Mesothelial cell of epicardium (in vitro differentiated cells): ENCODE results near the gene SBK1. TPM values are rescaled to one million over a fixed set of nuclear protein-coding genes. Genes with fewer than 3 reads are reported as not detected.

Experiments used
- DNase-seq, 2 experiments: peaks; one replicate each; pipeline ENCODE4 v3.0.0; 2021; ENCODE audit warnings: low spot score in 2 of 2; ENCODE audit not compliant: unreplicated experiment in 2 of 2
- H3K27ac Mint-ChIP-seq: 2 replicates; pipeline ENCODE4 v1.8.0; 2021; ENCODE audit warnings: mixed read lengths
- H3K27me3 Mint-ChIP-seq: 2 replicates; pipeline ENCODE4 v1.8.0; 2021; ENCODE audit warnings: low read depth, mixed read lengths
- H3K36me3 Mint-ChIP-seq: 2 replicates; pipeline ENCODE4 v1.8.0; 2021; ENCODE audit warnings: mixed read lengths
- H3K4me1 Mint-ChIP-seq: 2 replicates; pipeline ENCODE4 v1.8.0; 2021; ENCODE audit warnings: mixed read lengths
- H3K4me3 Mint-ChIP-seq: 2 replicates; pipeline ENCODE4 v1.8.0; 2021; ENCODE audit warnings: mild to moderate bottlenecking, moderate library complexity, mixed read lengths
- H3K9me3 Mint-ChIP-seq: 2 replicates; pipeline ENCODE4 v1.8.0; 2021; ENCODE audit warnings: mixed read lengths
- total RNA-seq: library from RNA; stranded (reverse); gene quantifications from 3 replicates; pipeline ENCODE4 v1.2.1, GENCODE V29; 2021
- TF ChIP-seq, protein P1 (sequence below): fragments of 200-600 bp; sonication (generic); IDR thresholded peaks from one replicate; pipeline ENCODE4 v1.5.0; 2021; ENCODE audit warnings: antibody characterized with exemption; ENCODE audit not compliant: unreplicated experiment

The SBK1 gene
- total RNA-seq, 1 donor from 2014 or later, result 51.4 TPM

DNA sequence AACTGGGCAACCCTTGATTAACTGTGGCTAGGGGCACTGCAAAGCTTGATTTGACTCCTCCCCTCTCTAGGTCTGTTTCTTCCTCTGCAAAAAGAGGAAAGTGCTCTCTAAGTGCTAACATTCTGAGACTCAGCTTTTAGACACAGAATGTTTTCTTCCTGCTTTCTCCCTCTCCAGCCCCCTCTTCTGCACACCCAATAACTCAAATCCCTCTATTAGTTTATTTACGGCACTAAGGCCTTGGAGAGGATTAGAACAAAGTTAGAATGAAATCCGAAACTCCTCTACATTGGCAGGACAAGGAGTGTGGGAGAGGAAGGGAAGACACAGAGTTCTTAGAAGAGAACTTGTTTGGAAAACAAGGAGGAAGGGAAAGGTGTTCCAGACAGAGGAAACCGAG, 3.3 kb upstream of the SBK1 start:
- no peak for DNase-seq
- Mint-ChIP-seq H3K36me3 (no peaks in the 10 kb centered on the region), H3K27ac (peak overlapping the region; percentile 63), H3K27me3 (no peaks in the 10 kb centered on the region), H3K4me3 (no peak overlapping the region), H3K4me1 (peaks cover 21% of the 10 kb centered on the region), H3K9me3 (no peaks in the 10 kb centered on the region)
- TF ChIP-seq, protein P1, sequence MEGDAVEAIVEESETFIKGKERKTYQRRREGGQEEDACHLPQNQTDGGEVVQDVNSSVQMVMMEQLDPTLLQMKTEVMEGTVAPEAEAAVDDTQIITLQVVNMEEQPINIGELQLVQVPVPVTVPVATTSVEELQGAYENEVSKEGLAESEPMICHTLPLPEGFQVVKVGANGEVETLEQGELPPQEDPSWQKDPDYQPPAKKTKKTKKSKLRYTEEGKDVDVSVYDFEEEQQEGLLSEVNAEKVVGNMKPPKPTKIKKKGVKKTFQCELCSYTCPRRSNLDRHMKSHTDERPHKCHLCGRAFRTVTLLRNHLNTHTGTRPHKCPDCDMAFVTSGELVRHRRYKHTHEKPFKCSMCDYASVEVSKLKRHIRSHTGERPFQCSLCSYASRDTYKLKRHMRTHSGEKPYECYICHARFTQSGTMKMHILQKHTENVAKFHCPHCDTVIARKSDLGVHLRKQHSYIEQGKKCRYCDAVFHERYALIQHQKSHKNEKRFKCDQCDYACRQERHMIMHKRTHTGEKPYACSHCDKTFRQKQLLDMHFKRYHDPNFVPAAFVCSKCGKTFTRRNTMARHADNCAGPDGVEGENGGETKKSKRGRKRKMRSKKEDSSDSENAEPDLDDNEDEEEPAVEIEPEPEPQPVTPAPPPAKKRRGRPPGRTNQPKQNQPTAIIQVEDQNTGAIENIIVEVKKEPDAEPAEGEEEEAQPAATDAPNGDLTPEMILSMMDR, result no peak

DNA sequence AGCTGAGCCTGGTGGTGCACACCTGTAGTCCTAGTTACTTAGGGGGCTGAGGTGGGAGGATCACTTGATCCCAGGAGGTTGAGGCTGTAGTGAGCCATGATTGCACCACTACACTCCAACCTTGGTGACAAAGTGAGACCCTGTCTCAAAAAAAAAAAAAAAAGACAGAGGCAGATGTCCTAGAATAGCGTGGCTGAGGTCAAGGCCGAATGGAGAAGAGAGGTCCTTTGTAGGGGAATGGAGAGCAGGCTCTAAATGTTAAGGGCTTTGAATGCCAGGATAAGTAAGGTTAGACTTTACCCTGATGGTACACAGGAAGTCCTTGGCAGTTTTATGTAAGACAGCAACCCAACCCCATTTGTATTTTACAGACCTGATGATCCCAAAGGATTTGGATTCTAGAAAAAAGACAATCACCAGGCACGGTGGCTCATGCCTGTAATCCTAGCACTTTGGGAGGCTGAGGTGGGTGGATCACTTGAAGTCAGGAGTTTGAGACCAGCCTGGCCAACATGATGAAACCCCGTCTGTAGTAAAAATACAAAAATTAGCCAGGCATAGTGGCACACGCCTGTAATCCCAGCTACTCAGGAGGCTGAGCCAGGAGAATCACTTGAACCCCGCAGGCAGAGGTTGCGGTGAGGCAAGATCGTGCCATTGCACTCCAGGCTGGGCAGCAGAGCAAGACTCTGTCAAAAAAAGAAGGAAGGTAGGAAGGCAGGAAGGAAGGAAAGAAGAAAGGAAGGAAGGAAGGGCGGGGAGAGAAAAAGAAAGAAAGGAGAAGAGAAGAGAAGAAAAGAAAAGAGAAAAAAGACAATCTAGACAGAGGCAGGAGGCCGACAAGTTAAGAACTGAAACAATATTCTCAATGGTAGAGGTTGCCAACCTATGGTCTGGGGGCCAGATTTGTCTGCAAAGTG, 2.1 kb upstream of the SBK1 start:
- peak overlapping the region; percentile 63 for H3K4me3 Mint-ChIP-seq
- H3K36me3 Mint-ChIP-seq, result no peaks in the 10 kb centered on the region
- H3K27ac Mint-ChIP-seq, result no peak overlapping the region
- H3K27me3 Mint-ChIP-seq, result no peaks in the 10 kb centered on the region
- TF ChIP-seq, protein P1, result no peak
- no peak for DNase-seq
- H3K4me1 Mint-ChIP-seq, result peaks cover 32% of the 10 kb centered on the region
- no peaks in the 10 kb centered on the region for H3K9me3 Mint-ChIP-seq

DNA sequence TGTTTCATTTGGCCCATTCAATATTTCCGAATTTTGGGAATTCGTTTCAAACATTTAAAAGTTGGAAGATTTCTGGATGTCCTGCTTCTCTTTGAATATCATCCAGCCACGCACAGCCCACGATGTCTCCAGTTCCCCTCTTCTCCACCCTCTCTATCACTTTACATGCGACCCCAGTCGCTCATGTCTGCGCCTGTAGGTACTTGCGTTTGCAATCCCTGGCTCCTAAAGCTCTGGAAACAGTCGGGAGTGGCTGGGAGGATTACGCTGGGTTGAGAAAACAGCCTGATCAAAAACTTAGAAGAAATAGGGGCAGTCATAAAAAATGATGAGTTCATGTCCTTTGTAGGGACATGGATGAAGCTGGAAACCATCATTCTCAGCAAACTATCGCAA, 1.5 kb upstream of the SBK1 start:
- peak overlapping the region; percentile 63 for H3K4me3 Mint-ChIP-seq
- no peaks in the 10 kb centered on the region for H3K27me3 Mint-ChIP-seq
- no peaks in the 10 kb centered on the region for H3K36me3 Mint-ChIP-seq
- H3K9me3 Mint-ChIP-seq, result no peaks in the 10 kb centered on the region
- DNase-seq, result no peak
- H3K4me1 Mint-ChIP-seq, result peaks cover 37% of the 10 kb centered on the region
- TF ChIP-seq, protein P1, result no peak
- H3K27ac Mint-ChIP-seq, result peak overlapping the region; percentile 50

DNA sequence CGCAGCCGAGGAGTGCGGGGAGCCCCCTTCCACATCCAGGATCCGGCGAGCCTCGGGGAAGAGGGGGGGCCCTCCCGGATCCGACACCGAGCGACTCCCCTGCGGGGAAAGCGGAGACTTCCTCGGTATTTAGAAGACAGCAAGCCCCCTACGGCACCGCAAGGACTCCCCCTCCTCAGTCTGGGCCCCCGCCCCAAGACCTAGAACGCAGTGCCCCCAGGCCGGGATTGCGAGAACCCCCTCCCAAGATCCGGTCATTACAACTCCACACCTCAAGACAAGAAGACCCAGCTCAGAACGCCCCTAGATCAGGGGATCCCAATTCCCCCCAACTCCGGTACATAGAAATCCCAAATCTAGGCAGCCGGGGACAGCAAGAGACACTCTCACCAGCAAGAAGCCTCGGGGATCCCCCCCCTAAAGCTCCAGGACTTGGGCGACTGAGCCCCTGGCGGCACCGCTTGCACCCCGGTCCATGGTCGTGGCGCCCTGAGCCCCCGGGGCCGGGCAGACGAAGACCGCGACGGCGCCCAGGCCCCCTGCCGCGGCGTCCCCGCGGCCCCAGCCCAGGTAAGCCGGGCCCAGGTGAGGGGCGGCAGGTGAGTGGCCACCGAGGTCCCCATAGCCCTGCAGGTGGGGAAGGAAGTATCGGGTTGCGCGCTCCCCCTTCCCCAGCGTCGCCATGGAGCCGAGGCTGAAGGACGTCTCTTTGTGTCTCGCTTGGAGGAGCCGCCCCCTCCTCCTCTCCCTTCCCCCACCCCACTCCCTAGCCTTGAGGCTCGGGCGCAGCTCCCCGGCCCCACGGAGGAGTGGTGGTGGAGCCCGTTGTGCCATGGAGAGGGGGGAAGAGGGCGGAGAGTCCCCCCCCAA, 641 bp downstream of the SBK1 start:
- peaks cover 3% of the 10 kb centered on the region for H3K36me3 Mint-ChIP-seq
- no peaks in the 10 kb centered on the region for H3K27me3 Mint-ChIP-seq
- H3K27ac Mint-ChIP-seq, result peak overlapping the region; percentile 77
- H3K4me1 Mint-ChIP-seq, result peaks cover 41% of the 10 kb centered on the region
- TF ChIP-seq, protein P1, result no peak
- peak; percentile 45 to 64 for DNase-seq
- no peaks in the 10 kb centered on the region for H3K9me3 Mint-ChIP-seq
- H3K4me3 Mint-ChIP-seq, result peak overlapping the region; percentile 90

DNA sequence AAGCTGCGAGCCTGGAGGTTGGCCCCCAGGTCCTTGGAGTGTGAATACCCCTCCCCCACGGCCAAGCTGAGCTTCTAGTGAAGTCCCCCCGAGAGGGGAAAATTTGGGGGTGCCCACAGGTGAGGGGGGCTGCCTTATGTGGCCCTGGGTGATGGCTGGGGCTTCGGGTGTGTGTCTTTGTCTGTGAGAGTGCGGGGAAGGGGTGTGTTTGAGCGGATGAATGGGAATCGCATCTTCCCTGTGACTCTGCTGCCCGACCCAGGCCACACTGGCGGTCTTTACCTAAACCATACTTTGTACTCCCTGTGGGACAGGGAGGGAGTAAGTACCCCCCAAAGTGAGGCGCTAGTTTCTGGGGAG, 1.3 kb downstream of the SBK1 start:
- Mint-ChIP-seq H3K27me3 (no peaks in the 10 kb centered on the region), H3K36me3 (peaks cover 3% of the 10 kb centered on the region), H3K4me1 (peaks cover 41% of the 10 kb centered on the region), H3K27ac (peak overlapping the region; percentile 50), H3K9me3 (no peaks in the 10 kb centered on the region), H3K4me3 (peak overlapping the region; percentile 90)
- TF ChIP-seq, protein P1, result no peak
- no peak for DNase-seq
